Ureter (tissue), 1 donor: ENCODE measurements around the gene FTCD. TPM values are rescaled to one million over a fixed set of nuclear protein-coding genes. Genes with fewer than 3 reads are reported as not detected.
"Not testable (repeated sequence)": the region's sequence is repeated elsewhere in the genome, so short reads cannot be mapped to it uniquely, and the experiment has no call there.

Experiments
- DNase-seq: peaks from one replicate; pipeline ENCODE4 v3.0.0-alpha.2; 2020; ENCODE audit warnings: low spot score
- total RNA-seq: library from RNA; stranded (reverse); gene quantifications from one replicate; pipeline ENCODE4 v1.2.4, GENCODE V29; 2023
- donor health status: DM: yes; HTN: yes; CAD: no.

Gene FTCD
- total RNA-seq, 1 donor from 2014 or later, result 0.91 TPM

DNA sequence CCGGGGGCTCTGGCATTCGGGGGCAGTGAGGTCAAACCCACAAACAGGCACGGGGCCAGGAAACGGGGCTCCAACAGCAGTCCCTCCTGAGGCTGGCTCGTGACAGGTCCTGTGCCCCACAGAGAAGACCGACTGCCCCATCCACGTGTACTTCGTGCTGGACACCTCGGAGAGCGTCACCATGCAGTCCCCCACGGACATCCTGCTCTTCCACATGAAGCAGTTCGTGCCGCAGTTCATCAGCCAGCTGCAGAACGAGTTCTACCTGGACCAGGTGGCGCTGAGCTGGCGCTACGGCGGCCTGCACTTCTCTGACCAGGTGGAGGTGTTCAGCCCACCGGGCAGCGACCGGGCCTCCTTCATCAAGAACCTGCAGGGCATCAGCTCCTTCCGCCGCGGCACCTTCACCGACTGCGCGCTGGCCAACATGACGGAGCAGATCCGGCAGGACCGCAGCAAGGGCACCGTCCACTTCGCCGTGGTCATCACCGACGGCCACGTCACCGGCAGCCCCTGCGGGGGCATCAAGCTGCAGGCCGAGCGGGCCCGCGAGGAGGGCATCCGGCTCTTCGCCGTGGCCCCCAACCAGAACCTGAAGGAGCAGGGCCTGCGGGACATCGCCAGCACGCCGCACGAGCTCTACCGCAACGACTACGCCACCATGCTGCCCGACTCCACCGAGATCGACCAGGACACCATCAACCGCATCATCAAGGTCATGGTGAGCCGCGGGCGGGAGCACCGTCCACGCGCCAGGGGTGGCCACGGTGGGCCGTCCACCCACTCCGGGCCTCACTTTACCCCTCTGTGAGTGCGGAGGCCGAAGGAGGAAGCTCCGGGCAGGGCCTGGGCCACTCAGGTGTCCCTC, 43.3 kb downstream of the FTCD start:
- DNase-seq, result no peak

DNA sequence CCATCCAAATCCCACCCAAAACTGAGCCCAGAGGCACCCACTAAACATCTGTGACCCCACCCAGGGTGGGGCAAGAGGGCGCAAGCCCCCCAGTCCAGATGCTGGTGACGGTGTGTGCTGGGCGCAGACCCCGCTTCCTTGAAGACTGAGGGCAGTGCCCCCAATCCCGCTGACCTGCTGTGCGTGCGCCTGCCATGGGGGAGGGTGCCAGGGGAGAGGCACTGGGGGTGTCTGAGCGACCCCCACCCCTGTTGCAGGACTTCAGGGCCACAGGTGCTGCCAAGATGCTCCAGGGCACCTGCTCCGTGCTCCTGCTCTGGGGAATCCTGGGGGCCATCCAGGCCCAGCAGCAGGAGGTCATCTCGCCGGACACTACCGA, 44.2 kb downstream of the FTCD start:
- DNase-seq, result no peak

DNA sequence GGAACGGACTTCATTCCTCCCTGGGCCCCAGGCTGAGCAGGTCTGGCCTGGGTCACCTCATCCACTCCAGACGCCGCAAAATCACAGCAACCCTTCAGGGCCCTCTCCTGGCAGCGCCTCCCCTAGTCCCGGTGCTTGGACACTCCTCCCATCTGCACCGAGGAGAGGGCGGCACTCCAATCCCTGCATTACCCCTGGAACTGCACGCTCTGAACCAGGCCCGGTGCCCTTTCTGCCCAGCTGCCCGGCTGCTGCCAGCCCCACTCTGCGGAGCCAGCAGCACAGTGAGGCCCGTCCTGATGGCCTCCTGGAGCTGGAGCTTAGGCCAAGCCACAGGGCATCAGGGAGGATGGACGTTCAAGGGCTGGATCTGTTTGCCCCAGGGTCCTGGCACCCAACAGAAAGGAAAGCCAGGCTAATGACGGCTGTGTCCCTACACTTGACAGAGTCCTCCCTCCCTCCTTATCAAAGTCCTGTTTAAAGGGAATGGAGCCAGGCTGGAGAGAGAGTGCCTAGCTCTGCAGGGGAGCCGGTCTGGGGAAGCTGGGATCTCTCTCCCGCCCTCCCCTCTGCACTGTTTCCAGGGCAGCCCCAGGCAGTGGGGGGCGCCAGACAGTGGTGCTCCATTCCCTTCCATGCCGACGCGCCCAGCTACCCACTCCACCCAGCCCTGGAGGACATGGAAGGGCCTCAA, 44.7 kb downstream of the FTCD start:
- DNase-seq, result peak; percentile 68

DNA sequence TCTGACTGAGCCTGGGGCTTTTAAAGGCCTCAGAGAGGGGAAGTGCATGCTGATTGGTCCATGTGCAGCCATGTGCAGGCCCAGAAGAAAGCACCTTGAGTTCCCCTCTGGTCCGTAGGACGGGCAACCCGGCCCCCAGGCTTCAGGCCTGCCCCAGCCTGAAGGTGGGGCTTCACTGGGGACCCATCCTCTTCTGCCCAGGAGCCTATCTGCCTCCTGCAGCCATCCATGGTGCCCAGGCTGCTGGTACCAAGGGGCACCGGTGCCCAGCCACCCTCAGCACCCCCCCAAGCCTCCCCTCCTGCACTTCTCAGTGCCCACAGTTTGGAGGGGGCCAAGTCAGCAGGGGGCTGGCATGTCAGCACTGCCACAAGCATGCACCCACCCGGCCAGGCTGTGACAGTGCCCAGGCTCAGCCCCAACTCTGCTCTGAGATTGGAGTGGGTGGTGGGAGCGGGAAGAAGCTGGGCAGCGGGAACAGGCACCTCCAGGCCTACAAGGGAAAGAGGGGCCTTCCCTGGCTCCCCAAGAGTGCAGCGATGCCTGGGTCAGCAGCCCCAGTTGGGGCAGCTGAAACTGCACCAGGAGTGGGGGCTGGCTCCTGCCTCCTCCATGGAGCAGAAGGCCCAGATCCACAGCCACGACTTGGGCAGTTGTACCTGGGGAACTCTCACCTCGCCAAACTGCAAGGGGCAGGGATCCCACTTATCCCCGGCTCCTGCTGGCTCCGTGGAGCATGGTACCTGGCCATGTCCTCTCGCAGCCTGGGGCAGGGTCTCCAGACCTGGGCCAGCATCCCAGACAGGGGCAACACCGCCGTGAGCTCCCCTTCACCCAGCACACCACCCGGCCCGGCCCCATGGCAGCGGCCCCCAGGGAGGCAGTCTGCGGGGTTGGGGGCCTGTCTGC, 45.8 kb downstream of the FTCD start:
- no peak for DNase-seq

DNA sequence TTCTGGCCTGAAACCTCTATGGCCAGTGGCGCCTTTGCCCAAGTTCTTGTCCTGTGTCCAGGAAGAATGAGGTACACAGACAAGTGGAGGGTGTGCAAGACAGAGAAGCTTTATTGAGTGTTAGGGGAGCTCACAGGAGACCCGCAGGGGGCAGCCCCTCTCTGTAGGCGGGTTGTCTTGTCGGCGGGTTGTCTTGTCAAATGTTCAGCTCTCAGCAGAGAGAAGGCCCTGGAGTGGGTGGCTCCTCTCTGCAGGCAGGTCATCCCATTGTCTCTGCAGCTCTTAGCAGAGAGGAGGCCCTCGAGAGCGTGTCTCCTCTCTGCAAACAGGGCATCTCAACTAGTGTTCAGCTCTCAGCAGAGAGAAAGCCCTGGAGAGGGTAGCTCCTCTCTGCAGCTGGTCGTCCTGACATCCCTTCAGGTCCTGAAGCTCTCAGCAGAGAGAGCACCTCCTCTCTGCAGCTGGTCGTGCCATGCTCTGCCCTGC, 46.5 kb downstream of the FTCD start:
- no peak for DNase-seq

DNA sequence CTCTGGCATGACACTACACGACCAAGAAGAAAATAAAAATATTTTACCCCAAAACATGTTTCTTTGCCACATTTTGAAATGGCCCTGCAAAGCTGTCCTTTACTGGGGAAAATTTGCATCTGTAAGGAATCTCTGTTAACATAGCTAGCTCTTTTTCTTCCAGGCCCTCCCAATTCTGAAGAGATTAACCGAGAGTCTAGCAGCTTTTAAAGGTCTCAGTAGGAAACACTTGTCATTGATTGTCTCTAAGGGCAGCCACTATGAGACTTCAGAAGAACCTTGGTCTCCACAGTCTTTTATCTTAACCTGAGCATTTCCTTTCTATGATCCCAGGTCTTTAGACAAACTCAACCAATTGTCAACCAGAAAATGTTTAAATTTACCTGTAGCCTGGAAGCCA, 48.0 kb downstream of the FTCD start:
- not testable (repeated sequence) for DNase-seq

DNA sequence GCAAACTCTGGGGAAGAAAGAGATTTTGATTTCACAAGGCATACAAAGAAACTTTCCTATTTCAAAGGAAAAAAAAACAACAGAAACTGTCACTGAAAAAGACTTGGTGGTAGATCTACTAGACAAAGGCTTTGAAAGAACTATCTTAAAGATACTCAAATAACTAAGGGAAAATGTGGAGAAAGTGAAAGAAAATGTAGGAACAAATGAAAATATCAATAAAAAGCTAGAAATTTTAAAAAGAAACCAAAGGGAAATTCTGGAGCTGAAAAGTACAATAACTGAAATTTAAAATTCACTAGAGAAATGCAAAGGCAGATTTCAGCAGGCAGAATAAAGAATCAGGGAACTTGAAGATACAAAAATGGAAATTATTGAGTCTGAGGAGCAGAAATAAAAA, 51.3 kb downstream of the FTCD start:
- no peak for DNase-seq

DNA sequence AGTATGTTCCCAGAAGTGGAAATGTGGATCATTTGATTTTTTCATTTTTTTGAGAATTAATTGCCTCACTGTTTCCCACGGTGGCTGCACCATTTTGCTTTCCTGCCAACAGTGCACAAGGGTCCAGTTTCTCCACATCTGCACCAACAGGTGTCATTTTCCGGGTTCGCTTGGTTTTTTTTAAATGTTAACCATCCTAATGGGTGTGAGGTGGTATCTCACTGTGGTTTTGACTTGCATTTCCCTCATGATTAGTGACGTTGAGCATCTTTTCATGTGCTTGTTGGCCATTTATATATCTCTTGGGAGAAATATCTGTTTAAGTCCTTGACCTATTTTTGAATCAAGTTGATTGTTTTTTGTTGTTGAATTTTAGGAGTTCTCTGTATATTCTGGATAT, 54.5 kb downstream of the FTCD start:
- DNase-seq, result no peak

DNA sequence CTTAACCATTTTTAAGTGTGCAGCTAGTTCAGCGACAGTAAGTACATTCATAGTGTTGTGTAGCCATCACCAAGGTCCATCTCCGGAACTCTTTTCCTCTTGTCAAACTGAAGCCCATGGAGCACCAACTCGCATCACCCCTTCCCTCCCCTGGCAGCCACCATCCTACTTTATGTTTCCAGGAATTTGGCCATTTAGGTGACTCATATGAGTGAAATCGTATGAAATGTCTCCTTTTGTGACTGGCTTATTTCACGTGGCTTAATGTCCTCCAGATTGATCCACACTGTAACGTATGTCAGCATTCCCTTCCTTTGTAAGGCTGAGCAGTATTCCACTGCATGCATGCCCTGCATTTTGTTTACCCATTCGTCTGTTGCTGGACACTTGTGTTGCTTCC, 55.0 kb downstream of the FTCD start:
- no peak for DNase-seq

DNA sequence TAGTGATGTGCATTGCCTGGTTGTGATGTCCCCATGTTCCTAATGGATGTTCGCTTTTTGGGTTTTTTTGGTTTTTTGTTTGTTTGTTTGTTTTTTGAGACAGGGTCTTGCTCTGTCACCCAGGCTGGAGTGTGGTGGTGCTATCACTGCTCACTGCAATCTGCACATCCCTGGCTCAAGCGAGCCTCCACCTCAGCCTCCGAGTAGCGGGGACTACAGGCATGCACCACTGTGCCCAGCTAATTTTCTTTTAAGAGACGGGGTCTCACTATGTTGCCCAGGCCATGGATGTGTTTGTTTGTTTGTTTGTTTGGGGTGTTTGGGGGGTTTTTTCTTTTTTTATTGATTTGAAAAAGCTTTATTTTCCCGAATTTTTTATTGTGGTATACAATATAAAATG, 55.4 kb downstream of the FTCD start:
- DNase-seq, result no peak

DNA sequence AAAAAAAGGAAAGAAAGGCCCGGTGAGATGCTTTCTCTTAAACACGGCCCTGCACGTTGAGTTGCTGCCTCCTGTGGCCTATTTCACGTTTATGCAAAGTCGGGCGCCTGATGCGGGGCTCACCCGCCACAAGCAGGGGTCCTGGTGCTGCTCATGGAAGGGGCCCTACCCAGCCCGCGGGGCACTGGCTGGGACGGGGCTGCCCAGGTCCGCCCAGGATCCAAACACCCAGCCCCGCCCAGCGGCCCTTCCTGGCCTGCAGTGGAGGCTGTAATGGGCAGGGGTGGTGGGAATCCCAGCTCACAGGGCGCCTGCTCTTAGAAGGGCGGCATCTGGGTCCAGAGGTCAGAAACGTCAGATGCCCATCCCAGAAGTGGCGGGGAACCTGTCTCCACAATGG, 55.9 kb downstream of the FTCD start:
- DNase-seq, result peak; percentile 45

DNA sequence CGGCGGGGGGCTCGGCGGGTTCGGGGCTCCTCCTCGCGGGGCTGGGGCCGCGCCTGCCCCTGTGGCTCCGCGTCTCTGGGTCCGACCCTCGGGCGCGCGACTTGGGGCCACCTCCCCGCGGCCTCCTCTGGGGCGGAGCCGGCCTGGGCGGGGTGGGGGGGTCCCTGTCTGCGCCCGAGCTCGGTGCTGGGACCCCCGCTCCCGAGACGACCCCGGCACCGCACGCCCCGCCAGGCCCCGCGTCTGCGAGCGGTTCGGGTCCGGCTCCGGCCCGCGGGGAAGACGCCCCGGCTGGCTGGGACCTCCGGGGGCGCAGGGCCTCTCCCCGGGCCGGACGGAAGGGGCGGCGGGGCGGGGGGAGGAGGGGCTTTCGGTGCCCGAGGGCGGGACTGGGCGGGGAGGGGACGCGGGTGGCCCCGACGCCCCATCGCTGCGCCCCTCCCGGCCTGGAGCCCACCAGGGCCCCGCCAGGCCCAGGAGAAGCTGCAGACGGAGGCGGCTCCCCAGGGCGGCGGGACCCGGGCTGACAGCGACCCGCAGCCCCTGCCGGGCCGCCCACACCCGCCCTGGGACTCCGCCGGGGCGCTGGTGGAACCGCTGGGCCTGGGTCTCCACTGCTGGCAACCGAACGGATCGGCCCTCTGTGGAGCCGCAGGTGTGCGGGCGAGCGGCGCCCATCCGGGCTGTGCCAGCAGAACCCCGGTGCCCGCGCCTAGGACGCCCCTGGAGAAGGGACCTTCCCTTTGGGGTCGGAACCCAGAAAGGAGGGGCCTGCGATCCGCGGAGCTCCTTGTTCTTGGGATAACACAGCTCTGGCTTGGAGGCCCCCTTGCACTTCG, 56.9 kb downstream of the FTCD start:
- DNase-seq, result peak; percentile 44

DNA sequence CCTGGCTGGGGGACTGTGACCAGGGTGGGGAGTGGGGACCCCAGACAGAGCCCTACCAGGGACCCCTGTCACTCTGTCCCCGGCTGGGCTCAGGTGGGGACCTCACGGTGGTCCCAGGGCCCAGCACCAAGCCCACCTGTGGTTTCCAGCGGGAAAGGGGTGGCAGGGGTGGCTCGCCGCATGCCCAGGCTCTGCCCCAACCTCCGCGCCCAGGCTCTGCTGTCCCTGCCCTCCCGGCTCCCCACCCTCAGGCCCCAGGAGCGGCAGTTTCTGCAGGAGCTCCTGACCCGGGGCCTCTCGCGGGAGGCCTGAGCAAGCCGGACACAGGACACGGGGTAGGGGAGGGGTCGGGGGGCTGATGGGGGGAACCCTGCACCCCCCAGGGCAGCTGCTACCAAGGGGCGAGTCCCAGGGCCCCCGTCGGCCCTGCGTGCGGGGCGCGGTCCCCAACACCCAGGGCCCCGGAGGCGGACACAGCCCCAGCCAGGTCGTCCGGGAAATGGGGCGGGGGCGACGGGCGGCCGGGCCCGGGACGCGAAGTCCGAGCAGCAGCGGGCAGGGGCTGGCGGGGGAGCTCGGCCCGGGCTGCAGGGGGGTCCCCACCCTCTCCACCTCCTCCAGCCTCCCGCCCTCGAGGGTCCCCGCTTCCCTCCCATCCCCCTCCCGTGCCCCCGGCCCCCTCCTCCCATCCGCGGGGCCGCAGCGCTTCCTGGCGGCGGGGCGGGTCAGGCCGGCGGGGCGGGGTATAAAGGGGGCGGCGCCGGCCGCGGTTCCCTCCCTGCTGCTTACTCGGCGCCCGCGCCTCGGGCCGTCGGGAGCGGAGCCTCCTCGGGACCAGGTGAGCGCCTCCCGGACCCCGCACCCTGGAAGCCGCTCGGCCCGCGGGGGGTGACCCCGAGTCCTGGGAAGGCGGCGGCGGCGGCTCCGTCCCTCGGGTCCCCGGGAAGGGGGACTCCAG, 57.8 kb downstream of the FTCD start, which contains the start of gene COL6A2:
TSS of gene COL6A2 (plus strand) at position 777 of the 958 bp plus-strand sequence.
- DNase-seq, result peak; percentile 72

DNA sequence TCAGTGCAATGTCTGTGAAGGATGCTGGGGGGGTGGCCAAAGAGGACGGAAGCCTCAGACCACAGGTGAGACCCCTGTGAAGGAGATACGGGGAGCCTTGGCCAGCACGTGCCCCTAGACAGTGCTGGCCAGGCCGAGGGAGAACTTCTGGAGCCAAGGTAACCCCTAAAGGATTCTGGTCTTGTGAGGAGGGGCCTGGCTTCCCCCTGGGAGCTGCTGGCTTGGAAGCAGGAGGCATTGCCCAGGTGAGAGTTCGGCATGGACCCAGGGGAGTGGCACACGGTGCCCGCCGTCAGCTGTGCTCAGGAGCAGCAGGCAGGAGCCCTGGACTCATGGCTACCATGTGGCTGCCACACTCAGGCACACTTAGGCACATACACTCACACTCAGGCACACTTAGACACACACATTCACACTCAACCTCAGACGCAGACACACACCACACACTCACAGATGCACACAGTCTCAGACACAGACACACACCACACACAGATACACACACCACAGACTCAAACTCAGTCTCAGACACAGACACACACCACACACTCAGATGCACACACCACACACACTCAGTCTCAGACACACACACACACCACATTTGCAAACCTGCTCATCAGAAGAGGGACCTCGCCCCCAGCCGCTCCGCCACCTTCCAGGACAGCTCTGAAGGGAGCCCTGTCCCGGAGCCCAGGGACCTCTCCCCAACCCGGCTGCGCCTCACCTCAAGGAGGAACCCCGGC, 58.6 kb downstream of the FTCD start:
- DNase-seq, result no peak

DNA sequence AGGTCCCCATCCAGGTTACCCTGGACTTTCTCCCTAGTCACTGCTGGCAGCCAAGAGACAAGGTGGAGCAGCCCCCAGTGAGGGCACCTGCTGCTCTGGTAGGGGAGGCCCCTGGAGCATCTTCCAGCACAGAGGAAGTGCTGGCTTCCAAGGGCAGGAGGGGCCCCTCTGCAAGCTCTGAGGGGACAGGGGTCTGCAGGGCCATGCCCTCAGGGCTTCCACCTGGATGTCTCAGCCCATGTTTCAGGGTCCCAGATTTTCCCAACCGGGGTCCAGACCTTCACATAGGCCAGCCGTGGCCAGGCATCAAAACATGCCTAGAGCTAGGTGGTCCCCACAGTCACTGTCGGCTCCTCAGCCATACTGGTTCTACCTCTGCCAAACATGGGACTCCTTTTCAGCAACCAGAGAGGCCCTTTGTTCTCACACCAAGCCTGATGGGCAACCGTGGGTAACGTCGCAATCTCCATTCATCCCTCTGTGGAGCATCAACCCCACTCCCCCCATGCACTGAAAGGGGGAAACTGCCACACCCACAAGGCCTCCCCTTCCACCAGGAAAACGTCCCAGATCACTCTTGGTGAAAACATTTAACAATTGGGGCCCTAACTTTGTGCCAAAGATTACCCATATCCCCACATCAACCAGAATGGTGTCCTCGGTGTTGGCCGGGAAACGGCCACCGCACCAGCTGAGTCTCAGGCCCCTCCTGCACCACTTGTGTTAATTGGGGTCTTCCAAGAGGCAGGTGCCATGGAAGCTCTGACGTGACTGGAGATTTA, 59.4 kb downstream of the FTCD start:
- DNase-seq, result no peak

DNA sequence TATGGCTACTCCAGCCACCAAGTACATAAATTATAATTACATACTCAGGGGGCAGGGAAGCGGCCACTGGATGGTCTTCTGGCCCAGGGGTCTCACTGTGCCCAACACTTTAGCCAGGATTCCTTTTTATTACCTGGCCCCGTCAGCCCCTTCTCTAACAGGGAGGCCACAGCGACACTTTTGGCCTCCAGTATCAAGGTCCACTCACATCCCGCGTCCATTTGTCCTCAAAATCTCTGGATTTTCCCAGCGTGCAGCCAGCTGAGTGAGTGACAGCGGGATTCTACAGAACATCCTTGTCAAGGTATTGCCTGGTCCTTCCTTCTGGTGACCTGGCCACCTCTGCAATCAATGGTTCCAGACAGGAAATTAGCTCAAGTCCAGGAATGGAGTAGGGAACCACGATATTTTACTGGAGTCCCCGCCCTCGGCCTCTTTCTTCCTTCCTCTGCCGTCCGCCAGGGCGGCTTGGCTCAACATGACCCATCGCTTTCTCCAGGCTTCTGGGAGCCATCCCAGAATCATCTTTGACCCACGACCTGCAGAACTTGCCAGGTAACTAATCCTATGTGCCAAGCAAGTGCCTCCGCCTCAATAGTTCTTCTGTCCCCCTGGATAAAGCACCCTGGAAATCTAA, 60.2 kb downstream of the FTCD start:
- no peak for DNase-seq

DNA sequence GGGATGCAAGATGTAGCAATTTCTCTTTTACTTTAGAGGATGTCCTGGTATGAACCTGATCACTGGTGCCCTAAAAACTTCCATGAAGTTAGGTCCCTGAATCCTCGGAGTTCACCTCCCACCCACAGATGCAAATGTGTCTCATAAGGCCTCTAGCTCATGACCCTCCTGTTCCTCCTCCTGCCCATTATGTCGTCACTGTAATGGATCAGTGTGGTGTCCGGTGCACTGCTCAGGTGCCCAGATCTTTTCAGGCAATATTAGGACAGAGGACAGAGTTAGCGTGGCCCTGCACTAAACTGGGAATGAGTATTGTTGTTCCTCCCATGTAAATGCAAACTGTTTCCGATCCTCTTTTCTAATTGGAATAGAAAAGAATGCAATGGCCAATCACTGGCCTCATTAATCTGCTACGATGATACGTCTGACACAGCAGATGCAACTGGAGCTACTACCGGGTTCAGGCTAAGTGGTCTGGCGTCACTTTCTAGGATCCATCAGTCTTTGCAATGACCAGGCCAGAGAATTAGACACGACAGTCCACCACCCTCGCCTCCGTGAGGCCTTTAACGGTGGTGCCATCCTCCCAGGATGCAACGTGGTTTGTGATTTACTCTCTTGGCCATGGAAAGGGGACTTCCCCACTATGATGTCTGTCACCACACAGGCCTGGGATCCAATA, 60.8 kb downstream of the FTCD start:
- DNase-seq, result no peak
